AG09319 (cell line): ENCODE results near the gene TSGA10IP.

ENCODE experiments used
- DNase-seq: peaks from one replicate; pipeline ENCODE4 v3.0.0-alpha.2; 2010; ENCODE audit warnings: low read depth; ENCODE audit errors: extremely low read depth
- TF ChIP-seq, protein P1 (sequence below): IDR thresholded peaks from 2 replicates; pipeline ENCODE4 v1.5.1; 2011; ENCODE audit warnings: low read depth, mild to moderate bottlenecking, inconsistent platforms, low read length, moderate library complexity

The TSGA10IP gene

DNA sequence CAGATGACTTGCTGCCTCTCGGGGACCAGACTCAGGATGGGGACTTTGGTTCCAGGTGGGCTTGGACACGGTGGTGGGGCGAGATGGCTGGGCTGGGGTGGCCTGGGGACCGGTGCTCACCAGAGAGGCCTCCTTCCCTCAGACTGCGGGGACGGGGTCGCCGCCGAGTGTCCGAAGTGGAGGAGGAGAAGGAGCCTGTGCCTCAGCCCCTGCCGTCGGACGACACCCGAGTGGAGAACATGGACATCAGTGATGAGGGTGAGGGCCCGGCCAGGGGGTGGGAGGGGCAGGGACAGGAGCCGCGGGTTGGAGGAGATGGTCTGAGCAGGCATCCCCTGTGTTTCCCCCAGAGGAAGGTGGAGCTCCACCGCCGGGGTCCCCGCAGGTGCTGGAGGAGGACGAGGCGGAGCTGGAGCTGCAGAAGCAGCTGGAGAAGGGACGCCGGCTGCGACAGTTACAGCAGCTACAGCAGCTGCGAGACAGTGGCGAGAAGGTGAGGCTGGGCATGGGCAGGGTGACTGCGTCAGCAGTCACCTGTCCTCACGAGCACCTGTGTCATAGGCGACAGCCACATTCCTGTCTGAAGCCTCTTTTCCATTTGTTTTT is 22.2 kb downstream of the TSGA10IP start:
- TF ChIP-seq, protein P1, sequence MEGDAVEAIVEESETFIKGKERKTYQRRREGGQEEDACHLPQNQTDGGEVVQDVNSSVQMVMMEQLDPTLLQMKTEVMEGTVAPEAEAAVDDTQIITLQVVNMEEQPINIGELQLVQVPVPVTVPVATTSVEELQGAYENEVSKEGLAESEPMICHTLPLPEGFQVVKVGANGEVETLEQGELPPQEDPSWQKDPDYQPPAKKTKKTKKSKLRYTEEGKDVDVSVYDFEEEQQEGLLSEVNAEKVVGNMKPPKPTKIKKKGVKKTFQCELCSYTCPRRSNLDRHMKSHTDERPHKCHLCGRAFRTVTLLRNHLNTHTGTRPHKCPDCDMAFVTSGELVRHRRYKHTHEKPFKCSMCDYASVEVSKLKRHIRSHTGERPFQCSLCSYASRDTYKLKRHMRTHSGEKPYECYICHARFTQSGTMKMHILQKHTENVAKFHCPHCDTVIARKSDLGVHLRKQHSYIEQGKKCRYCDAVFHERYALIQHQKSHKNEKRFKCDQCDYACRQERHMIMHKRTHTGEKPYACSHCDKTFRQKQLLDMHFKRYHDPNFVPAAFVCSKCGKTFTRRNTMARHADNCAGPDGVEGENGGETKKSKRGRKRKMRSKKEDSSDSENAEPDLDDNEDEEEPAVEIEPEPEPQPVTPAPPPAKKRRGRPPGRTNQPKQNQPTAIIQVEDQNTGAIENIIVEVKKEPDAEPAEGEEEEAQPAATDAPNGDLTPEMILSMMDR = no peak
- no peak for DNase-seq

DNA sequence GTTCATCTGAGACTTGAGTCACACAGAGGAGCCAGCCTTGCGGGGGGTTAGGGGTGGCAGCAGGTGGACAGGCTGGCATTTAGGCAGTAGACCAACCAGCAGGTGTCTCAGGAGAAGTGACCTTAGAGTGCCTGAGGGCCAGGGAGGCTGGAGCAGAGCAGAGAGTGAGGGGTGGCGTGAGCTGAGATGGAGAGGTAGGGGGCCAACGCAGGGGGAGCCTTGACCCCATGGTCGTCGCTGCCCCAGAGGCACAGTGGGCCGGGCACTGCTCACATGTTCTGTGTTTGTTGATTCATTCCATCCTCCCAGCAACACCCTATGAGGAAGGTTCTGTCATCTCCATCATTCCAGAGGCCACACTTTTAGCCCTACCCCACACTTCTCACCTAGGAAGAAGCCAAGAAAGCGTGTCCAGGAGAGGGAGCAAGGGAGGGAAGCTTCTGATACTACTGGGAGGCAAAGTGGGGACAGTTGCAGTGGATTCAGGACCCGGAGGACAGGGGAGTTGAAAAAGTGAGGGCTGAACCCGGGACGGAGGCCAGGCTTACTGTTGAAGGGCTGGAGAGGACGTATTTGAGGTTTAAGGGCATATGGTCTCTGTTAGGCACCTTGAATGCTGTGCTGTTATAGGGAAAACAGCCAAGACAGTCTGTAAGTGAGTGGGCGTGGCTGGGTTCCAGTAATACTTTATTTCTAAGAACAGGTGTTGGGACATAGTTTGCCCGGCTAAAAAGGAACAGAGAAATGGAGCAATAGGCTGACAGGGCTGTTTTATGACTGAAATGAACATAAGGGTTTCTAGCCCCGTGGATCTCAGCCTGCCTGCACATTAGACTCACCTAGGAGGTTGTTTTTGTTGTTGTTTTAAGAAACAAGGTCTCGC is 23.6 kb downstream of the TSGA10IP start:
- no peak for DNase-seq
- TF ChIP-seq, protein P1 = no peak

DNA sequence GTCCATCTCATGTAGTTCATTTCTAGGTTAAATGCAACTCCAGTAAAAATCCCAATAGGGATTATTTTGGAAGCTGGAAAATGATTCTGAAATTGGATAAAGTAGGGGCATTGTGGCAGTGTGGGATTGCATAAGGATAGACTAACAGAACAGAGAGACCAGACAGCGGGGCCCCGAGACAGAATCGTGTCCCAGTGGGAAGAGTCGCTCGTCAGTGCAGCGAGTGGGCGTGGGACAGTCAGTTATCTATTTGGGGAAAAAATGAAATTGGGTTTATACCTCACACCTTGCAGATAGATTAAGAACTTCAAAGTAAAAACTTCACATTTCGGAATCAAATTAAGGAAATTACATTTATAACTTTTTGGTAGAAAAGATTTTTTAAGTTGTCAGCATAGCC is 26.8 kb downstream of the TSGA10IP start:
- TF ChIP-seq, protein P1 = no peak
- DNase-seq = no peak

DNA sequence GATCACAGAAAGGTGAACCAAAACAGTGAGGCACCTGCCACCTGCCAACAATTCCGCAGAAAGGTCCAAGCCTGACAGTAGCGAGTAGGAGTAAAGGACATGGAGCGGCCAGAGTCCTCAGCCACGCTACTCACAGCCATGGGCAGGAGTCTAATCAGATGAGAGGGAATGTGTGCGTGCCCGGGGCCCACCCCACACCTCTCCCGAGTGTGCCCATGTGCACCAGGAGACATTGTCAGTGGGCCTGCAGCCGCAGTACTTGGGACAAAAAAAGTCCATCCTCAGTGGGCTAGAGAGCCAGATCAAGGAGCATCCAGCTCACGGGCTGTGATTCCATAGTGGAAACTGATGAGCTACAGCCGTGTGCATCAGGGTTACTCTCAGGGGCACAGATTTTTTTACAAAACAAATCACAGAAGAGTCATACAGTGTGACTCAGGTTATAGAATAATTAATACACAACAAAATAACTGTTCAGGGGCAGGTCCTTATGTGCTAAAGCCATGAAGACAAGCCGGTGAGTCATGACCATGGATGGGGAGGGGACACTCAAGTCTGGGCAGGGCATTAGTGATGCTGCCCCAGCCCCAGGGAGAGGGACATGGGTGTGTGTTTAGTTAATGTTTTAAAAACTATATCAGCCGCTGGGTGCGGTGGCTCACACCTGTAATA is 28.3 kb downstream of the TSGA10IP start:
- DNase-seq = no peak
- TF ChIP-seq, protein P1 = no peak

- DNase-seq = no peak
- TF ChIP-seq, protein P1 = no peak
Measured at GRCh38 chr11:65975771-65976170, 30.5 kb downstream of the TSGA10IP start.

- DNase-seq = no peak
- TF ChIP-seq, protein P1 = no peak
Measured at GRCh38 chr11:65976216-65977176, 31.2 kb downstream of the TSGA10IP start.
